HG03159 (cell line): ENCODE results near the gene TM6SF1.
A peak's percentile ranks its signal among the peaks of the same experiment; 100 is the strongest.

Source experiments
- ATAC-seq: cut with Tn5 transposase; IDR thresholded peaks from one replicate; pipeline ENCODE4 v1.9.1; 2021; ENCODE audit warnings: mild to moderate bottlenecking, moderate library complexity; ENCODE audit not compliant: unreplicated experiment

TM6SF1 gene

DNA sequence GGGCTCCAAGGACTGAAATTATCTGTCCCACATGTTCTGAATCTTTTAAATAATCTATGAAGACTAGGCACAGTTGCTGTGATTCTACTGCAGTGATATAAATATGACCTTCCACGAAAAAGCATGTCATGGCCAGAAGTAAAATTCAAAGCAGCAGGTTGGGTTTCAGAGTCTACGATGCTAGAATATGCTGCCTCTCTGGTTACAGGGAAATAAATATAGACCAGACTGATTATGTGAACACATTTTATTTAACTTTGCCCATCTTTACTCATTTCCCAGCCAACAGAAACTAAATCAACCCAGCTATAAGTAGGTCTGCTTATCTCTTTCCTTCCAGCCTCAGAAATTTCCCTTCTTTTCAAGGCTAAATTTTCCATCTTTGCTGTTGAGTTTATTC lies 19.9 kb upstream of the TM6SF1 start:
- no peak for ATAC-seq

- no peak for ATAC-seq
Measured at GRCh38 chr15:83088876-83089275, 18.6 kb upstream of the TM6SF1 start.

- ATAC-seq: no peak
Measured at GRCh38 chr15:83090465-83090864, 17.0 kb upstream of the TM6SF1 start.

DNA sequence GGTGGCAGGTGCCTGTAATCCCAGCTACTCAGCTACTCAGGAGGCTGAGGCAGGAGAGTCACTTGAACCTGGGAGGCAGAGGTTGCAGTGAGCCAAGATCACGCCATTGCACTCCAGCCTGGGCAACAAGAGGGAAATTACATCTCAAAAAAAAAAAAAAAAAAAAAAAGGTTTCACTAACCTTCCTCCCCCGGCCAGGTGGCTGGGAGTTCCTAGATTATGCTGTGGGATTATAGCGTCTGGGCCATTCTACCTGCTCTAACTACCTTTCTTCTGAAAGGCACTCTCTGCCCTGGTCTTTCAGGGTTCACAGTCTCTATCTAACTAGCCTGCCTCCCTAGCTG lies 15.5 kb upstream of the TM6SF1 start:
- ATAC-seq: peak; percentile 26

DNA sequence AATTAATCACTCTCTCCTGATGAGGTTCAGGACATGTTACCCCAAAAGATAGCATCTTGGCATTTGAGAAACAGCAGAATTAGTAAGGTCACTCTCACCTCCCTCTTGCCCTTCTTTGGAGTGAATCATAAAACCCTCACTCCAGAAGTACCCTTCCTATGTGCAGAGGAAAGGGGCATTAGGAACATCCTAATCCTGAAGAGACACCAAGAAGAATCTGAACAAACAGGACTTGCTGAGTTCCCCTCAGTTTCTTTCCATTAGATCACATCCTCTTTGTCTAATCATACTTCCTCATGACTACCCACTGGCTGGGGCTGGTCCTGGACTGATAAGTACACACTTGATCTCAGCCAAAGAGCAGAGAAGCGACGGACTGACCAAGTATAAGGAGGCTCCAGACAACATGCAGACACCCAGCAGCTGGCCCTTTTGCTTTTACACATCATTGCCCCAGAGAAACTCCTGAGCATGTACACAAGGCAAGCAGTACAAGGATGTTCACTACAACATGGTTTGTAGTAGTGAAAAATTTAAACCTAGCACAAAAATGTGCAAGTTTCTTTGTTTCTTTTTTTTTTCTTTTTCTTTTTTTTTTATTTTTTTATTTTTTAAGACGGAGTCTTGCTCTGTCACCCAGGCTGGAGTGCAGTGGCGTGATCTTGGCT lies 15.0 kb upstream of the TM6SF1 start:
- peak; percentile 95 for ATAC-seq

- ATAC-seq: no peak
Measured at GRCh38 chr15:83094583-83094982, 12.9 kb upstream of the TM6SF1 start.

GRCh38 chr15:83098079-83098478 lies 9.4 kb upstream of the TM6SF1 start:
- ATAC-seq: no peak

DNA sequence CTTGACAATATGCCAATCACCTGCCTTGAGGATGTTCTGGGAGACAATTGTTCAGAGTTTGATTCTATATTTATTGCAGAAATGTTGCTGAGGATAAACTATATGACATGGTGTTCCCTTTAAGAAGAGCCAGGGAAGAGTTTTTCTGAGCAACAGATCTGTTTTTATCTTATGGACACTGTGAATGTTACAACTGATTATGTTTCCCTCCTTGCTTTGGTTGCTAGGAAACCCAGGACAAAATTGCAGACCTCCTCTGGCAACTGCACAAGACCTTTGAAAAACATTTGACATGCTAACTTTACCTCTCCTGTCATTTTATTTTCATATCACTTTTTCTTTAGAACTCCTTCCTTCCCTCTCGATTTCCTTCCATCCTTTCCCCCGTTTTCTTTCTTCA lies 8.2 kb upstream of the TM6SF1 start:
- no peak for ATAC-seq

- ATAC-seq: no peak
Measured at GRCh38 chr15:83100097-83100646, 7.3 kb upstream of the TM6SF1 start.

- ATAC-seq: no peak
Measured at GRCh38 chr15:83102346-83102745, 5.1 kb upstream of the TM6SF1 start.

- ATAC-seq: no peak
Measured at GRCh38 chr15:83104141-83104540, 3.3 kb upstream of the TM6SF1 start.

GRCh38 chr15:83105440-83105839 lies 2.0 kb upstream of the TM6SF1 start:
- no peak for ATAC-seq

DNA sequence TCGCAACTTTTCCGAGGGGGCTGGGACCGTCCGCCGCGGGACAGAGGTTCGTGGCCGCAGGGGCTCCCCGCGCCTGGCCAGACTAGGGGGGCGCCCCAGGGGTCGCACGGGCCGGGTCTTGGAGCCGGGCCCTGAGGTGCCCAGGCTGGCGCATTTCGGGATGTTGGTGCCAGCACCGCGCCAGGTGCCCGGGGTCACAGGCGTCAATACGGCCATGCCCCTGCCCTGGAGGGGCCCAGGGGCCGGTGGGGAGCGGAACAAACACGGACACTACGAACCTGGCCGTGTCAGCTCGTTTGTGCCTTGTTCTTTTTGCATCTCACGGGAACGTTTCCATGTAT lies 366 bp downstream of the TM6SF1 start:
- ATAC-seq: no peak

- ATAC-seq: peak; percentile 60
Measured at GRCh38 chr15:83108266-83109219, 1.1 kb downstream of the TM6SF1 start.

GRCh38 chr15:83109532-83109931 lies 2.1 kb downstream of the TM6SF1 start:
- no peak for ATAC-seq

DNA sequence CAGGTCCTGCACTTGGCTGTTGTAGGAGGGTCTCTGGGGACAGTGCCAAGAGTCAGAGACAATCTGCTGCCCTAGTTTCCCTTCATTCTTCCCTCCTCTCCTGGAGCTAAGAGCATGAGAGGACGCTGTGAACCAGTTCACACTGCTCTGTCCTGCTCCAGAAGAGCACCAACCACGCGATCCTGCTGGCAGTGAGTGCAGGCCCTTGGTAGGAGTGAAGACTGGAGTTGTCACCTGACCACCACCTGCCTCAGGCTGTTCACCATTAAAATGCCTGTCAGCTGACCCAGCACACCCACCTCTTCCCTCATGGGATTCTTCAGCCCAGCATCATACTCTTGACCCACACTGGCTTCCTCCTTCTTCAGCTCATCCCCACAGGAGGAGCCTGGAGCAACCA lies 2.9 kb downstream of the TM6SF1 start:
- no peak for ATAC-seq

- ATAC-seq: no peak
Measured at GRCh38 chr15:83111149-83111548, 3.7 kb downstream of the TM6SF1 start.

- ATAC-seq: no peak
Measured at GRCh38 chr15:83112233-83112955, 4.9 kb downstream of the TM6SF1 start.

DNA sequence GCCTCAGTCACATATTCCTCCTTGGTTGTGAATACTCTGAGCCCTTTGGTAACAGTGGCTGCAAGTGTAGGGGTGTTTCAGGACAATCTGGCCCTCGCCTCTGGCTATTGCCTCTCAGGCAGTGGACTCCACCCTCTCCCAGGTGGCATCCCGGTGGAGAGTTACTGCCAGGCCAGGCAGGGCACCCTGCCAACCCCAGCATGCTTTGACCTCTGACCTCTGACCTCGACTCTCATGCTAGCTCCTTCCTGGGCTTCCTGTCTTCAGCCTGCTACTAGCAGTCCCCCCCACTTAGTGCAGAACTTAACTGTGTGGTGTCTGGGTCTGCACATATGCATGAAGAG lies 5.5 kb downstream of the TM6SF1 start:
- ATAC-seq: no peak

- no peak for ATAC-seq
Measured at GRCh38 chr15:83113881-83114674, 6.6 kb downstream of the TM6SF1 start.

DNA sequence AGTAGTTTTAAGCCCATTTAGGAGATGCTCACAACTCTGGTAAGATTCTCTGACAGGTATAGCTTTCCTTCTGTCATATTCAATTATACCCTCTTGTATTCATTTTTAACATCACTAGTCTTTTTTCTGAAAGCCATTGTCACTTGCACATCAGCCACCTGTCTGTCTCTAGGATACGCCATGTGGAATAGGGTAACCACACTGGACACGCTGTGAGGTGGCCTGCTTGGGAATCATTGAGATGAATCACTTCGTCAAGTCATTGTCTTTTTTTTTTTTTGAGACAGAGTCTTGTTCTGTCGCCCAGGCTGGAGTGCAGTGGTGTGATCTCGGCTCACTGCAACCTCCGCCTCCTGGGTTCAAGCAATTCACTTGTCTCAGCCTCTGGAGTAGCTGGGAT lies 7.4 kb downstream of the TM6SF1 start:
- no peak for ATAC-seq
